Caki2 (cell line): Measurements from ENCODE around the gene LCN2. TPM values are rescaled to one million over a fixed set of nuclear protein-coding genes. Genes with fewer than 3 reads are reported as not detected.

Experiments used
- DNase-seq: peaks from one replicate; pipeline ENCODE4 v3.0.0-alpha.2; 2015; ENCODE audit warnings: low read depth
- in situ Hi-C: cut with HindIII; loops from 2 replicates; pipeline ENCODE4 v1.10.0; 2016; ENCODE audit warnings: low sequenced_read_pairs, low pct_unique_long_range_greater_than_20kb, mixed read lengths
- total RNA-seq: library from RNA; depleted of rRNA; stranded (reverse); fragments of >200 nt; shearing (Covaris generic); gene quantifications from 2 replicates; pipeline ENCODE4 v1.2.3, GENCODE V29; 2014; ENCODE audit warnings: low replicate concordance

The LCN2 gene
- total RNA-seq, 1 experiment from 2014 or later: 2.2 TPM

GRCh38 chr9:128113526-128114325 lies 35.5 kb upstream of the LCN2 start:
- DNase-seq: no peak
- in situ Hi-C loops: no loop called here

GRCh38 chr9:128114326-128115186 lies 34.7 kb upstream of the LCN2 start:
- in situ Hi-C loops: no loop called here
- no peak for DNase-seq

GRCh38 chr9:128115187-128116103 lies 33.8 kb upstream of the LCN2 start:
- in situ Hi-C loops: no loop called here
- DNase-seq: no peak

GRCh38 chr9:128116104-128117083 lies 32.9 kb upstream of the LCN2 start:
- DNase-seq: no peak
- in situ Hi-C loops: no loop called here

- in situ Hi-C loops: no loop called here
- peak; percentile 72 for DNase-seq
Observed at GRCh38 chr9:128117613-128118471, 31.4 kb upstream of the LCN2 start.

- no peak for DNase-seq
- in situ Hi-C loops: no loop called here
Observed at GRCh38 chr9:128118472-128118857, 30.8 kb upstream of the LCN2 start.

- DNase-seq: no peak
- in situ Hi-C loops: no loop called here
Observed at GRCh38 chr9:128118971-128119665, 30.1 kb upstream of the LCN2 start.

- DNase-seq: no peak
- in situ Hi-C loops: no loop called here
Observed at GRCh38 chr9:128120061-128120740, 29.1 kb upstream of the LCN2 start.

GRCh38 chr9:128120741-128121465 lies 28.4 kb upstream of the LCN2 start:
- in situ Hi-C loops: no loop called here

GRCh38 chr9:128121466-128121810 lies 27.8 kb upstream of the LCN2 start:
- in situ Hi-C loops: no loop called here

More at GRCh38 chr9:128120741-128121465, 28.4 kb upstream of the LCN2 start:
- no peak for DNase-seq

GRCh38 chr9:128121924-128122808 lies 27.1 kb upstream of the LCN2 start:
- no peak for DNase-seq
- in situ Hi-C loops: no loop called here

More at GRCh38 chr9:128121466-128121810, 27.8 kb upstream of the LCN2 start:
- no peak for DNase-seq

GRCh38 chr9:128122809-128123175 lies 26.5 kb upstream of the LCN2 start:
- no peak for DNase-seq
- in situ Hi-C loops: no loop called here

- in situ Hi-C loops: no loop called here
- no peak for DNase-seq
Observed at GRCh38 chr9:128123451-128124080, 25.7 kb upstream of the LCN2 start.

- DNase-seq: no peak
- in situ Hi-C loops: no loop called here
Observed at GRCh38 chr9:128124451-128124850, 24.8 kb upstream of the LCN2 start.
